Measurements from ENCODE around the gene DNMT3A.

Gene DNMT3A

DNA sequence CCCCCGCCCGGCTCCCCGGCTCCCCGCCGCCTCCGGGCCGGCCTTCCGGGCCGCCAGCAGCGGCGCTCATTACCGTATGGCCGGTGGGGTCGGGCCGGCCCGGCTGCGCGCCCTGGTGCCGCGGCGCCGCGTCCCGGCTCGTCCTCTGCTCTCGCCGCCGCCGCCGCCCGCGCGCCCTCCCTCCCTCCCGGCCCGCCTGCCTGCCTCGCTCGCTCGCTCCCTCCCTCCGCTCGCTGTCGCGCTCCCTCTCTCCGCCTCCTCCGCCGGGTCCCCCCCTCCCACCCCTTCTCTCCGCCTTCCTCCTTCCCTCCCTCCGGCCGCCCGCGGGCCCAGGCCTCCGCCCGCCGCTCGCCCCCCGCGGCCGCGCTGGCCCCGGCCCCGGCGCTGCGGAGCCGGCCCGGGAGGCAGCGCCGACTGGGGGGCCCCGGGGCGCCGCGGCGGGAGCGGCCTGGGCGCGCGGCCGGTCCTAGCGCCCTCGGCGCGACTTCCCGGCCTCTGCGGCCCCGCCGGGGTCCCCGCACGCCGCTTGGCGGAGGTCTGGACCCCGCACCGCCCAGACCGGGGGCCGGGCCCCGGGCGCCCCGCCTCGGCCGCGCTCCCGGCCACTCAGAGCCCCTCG, at the start of gene DNMT3A:
Gene DNMT3A, minus strand, starts transcription at position 173 of the 619 bp plus-strand sequence. CDS start 27,941 bp downstream, outside the sequence.
- DNase-seq, result peak in 1 of 2 experiments; percentile 60

DNA sequence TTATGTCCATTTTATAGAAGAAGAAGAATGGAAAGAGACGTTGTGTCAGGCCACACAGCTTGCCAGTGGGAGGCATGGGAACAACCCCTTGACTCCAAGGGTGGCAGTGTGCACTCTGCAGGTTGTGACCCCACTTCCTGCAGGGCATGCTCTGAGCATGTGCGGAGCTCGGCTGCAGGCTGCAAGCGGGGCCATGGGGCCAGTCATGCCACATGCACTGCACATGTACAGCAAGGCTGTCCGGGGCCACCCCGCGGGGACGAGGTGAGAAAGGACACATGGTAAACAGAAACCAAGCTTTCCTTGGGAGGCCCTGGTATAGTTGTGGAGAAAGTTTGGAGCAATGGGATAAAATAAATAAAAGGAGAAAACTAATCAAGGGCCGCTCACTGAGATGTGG, 47.4 kb upstream of the DNMT3A start:
- DNase-seq, result no peak

DNA sequence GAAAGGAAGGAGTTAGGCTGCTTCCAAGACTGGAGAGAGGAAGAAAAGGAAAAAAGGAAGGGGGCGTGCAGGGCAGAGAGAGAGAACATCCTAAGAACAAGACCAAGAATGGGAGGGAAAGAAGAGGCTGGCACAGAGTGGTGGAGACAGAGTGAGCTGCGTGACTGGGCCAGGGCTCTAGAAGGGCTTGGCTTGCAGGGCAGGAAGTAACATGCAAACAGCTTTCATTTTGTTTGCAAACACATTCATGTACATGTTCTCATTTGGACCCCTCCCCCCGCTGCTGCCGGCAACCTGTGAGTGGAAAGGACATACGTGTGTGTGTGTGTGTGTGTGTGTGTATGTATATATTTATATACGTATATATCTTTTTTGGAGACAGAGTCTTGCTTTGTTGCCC, 46.8 kb upstream of the DNMT3A start:
- DNase-seq, result no peak

DNA sequence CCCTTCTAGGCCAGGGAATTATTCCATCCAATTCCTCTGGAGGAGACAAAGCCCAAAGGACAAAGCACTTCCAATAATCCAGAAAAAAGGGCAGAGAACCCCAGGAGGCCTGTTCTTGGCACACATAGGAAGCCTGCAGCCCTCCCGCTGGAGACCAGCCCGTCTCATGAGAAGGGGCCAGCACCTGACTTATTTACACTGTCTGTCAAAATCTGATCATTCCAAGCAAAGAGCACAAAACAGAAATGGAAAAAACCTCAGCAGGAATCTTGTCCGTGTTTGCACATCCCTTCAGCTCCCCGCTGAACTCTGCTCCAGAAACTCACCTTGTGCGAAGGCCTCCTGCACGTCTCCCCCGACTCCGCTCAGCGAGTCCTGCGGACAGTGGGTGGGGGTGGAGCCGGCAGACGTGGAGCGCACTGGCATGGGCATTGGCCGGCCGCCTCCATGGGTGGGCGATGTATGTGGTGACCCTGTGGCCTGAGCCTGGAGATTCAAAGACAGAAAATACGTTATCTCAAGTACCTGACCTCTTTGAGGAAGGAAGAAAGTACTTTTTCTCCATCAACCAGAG, 46.2 kb upstream of the DNMT3A start:
- no peak for DNase-seq

DNA sequence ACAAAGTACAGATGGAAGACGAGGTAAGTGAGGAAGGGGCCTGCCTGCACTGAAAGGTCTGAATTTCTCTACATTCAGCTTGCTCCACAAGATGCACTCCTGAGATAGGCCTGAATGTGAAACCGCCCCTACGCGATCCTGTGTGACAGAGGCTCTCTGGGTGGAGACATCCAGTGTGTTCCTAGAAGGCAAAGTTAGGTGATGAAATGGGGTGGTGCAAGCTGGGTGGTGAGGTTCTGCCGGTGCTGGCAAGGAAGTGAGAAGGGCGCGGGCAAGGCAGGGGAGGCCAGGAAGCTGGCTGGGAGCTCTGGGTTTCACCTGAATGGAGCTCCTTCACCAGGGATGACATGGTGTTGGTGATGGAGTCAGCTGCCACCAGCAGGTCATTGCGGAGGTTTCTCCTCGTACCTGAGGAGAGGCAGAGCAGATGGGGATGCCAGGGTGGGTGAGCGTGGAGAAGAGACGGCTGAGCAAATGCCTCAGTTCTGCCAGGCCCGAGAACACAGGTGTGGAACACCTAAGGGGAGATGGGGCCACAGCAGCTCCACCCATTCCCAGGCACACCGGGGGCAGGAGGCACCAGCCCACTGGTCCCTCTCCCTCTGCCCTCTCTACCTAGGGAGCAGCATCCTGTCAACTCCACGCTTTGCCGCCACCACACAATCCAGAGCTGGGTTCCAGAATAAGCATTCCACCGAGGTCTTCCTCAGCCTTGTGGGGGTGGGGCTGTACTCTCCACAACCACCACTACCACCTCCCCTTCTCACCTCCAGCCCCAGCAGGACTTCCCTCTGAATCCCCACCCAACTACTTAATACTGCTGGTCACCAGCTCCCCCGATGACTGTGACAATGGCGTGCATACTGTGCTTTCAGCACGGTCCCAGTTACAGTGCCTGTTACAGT, 45.5 kb upstream of the DNMT3A start:
- DNase-seq, result no peak

DNA sequence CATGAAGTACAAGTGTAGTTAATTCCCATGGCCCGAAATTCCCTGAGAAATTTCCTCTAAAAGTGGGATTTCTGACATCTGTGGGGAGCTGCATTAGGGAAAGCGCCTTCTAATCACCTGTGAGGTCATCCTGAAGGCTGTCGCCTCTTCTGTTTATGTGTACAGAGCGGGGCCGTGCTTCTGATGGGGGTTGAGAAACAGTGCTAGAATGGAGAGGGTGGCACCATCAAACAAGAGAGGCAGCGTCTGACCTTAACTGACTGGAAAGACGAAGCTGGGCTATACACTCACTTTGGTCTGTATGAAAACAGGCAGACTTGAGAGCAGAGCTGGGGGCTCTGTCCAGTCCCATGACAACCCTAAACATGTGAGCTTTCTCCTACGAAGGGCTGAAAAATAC, 44.2 kb upstream of the DNMT3A start:
- no peak for DNase-seq

DNA sequence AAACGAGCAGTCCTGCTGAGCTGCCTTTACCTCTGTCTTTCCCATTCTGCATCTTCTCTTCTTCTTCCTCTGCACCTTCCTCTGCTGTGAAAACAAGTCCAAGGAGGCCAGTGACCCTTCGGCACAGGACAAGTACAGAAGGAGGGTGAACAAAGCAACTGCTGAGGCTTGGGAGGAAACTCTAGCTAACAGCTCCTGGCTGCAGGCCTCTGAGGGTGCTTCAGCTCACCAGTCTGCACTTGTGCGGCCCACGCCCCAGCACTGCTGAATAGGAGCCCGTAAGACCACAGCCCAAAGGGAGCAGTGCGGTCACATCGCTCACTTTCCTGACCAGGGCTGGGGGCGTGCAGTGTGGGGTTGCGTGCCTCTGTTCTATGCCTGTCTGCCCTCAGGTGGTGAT, 42.1 kb upstream of the DNMT3A start:
- no peak for DNase-seq

DNA sequence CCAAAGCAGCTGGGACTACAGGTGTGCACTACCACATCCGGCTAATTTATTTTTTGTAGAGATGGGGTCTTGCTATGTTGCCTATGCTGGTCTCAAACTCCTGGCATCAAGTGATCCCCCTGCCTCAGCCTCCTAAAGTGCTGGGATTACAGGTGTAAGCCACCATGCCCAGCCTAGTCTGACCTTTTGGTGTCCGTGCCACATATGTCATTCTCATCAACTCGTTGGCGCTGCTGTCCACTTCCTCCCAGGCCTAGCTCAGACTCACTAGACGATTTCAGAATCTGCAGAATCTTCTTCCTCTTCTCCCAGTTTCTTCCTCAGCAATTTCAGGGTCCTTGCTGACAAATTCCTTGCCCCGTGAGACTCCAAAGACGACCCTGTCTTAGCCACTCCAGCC, 39.8 kb upstream of the DNMT3A start:
- no peak for DNase-seq

DNA sequence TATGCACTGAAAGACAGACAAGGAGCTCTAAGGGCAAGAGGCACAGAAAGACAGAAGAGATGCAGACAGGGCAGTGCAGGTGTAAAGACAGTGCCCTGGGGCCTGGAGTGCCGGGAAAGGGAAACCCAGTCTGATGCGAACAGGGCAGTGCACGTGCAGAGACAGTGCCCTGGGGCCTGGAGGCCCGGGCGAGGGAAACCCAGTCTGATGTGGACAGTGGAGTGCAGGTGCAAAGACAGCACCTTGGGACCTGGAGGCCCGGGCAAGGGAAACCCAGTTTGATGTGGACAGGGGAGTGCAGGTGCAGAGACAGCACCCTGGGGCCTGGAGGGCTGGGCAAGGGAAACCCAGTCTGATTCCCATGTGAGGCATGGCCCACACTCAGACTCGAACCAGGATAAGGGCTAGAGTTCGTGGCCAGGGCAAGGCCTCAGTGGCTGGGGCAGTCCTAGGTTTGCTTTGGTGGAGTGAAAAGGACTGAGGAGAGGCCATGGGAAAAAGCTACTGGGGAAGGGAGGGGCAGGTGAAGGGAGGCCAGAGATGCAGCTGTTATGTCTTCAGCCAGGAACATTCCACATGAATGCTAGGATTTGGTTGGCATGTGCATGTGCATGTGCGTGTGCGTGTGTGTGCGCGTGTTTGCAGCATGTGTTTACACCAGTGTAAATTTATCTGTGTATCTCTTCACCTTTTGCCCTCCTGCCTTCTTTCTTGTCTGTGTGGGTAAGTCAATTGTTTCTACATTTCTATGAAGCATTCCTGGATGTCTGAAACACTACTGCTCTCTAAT, 39.1 kb upstream of the DNMT3A start:
- DNase-seq, result no peak

DNA sequence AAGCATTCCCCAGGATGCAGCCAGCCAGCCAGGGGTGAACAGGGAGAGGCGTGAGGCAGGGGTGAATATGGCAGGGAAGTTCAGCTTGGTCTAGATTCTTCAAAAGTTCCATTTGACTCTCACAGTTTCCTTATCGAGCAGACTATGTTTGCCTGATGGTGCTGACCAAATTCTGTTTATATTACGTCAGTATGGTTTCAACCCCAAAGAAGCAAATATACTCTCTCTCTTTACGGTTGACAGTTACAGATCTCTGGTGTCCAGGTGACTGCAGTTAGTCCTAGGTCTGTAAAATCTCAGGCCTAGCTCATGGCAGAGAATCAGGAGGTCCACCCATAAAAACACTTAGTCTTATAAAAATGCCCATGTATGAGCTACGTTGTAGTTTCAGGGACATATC, 38.3 kb upstream of the DNMT3A start:
- DNase-seq, result no peak

DNA sequence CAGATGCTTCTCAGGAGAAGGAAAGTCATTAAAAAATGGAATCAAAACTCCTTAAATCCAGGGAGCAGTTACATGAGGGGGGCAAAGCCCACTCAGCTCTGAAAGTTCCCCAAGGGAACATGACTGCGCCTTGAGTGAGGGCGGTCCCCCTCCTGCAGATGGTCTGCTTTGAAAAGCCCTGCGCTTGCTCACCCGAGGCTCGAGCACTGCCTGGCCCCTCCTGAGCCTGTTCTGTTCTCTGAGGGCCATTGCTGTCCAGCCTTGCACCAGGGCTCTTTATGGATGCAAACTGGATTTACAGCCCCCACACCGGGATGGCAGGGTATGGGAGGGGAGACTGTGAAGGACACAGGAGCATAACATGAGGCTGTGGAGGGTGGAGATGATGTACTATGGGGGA, 37.8 kb upstream of the DNMT3A start:
- no peak for DNase-seq

DNA sequence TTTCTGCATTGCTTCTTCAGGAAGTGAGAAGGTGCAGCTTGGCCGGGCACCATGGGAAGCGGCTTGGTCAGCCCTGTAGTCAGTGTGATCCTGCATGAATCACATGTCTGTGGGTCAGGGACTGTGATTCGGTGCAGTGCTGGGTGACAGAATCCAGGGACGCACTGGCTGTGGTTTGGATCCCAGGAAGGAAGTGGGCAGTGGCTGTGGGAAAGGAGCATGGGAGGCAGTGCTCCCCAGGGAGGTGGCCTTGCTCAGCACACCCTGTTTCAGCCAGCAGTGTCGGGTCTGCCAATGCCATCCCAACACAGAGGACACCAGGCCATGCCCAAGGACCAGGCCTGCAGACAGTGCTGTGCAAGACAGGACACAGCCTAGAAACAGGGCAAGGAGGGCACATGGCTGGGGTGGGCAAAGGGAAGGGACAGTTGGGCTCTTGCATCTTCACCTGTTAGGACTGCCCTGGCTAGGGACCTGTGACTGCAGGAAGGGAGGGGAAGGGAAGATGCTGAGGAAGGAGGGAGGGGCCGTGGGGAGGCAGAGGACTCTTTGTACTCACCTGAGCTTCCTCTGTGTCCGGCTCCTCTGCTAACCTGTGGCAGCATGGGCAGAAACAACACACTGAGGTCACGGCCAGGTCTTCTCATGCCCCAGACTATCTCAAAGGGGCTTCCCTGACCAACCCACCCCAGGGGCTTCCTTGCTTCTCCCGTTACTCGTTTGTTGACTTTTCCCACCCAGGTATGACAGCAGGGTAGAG, 37.2 kb upstream of the DNMT3A start:
- no peak for DNase-seq

DNA sequence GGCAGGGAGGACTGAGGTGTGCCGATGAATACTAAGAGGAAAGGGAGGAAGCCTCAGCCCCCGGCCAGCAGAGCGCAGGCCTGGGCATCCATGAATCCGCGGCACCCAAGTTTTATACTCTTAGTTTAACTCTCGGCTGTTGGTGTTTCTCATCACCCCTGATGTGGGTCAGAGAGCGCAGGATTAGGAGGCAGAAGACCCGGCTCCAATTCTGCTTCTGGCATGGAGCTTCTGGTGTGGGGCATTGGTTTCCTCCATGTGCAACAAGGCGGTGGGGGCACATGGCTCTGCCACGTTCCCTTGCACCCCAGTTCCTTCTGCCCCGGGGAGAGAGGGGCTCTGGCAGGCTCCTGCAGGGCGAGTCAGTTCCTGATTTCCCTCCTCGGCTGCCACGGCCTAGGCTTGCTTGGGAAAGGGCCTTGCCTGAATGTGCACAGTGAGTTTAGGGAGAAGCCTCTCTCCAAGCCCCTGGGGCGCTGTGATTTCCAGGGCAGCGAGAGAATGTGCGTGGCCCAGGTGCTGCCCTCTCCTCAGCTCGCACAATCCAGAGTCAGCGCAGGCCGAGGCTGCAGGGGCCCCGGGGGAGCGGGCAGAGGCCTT, 36.2 kb upstream of the DNMT3A start:
- no peak for DNase-seq

DNA sequence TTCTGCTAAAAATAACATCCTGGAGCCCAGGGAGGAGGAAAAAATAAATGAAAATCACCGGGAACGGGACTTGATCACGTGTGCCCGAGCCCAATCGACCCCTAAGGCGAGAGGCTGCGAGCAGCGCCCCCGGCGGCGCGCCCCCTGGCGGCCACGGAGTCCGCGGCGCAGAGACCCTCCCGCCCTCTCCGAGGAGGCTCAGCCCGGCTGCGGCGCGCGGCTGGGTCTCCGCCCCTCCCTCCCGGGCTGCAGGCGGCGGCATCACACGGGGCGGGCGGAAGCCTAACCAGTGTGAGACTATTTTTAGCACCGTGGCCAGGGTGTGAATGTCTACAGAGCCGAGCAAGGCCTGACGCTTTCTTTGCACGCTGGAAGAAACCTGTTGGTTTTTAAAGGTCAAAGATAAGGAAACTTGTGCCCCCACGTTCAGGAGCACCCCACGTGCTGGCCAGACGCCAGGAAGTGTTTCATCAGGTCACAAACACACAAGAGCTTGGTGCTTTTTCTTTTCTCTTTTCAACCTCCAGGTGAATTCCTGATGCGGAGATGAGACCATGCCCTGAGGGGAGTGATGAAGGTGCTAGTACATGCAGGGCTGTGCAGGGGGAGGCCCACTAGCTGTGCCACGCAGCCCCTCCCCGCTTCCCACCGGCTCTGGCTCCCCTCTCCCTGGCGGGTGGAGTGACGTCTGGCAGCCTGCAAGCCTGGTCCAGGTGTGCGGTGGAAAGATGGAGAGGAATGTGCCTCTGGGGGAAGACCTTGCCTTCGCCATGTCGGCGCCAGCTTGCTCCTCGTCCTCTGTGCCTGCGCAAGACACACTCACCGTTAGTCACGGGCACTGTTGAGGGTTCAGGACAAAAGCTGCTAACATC, 35.3 kb upstream of the DNMT3A start:
- DNase-seq, result peak; percentile 46 to 89

DNA sequence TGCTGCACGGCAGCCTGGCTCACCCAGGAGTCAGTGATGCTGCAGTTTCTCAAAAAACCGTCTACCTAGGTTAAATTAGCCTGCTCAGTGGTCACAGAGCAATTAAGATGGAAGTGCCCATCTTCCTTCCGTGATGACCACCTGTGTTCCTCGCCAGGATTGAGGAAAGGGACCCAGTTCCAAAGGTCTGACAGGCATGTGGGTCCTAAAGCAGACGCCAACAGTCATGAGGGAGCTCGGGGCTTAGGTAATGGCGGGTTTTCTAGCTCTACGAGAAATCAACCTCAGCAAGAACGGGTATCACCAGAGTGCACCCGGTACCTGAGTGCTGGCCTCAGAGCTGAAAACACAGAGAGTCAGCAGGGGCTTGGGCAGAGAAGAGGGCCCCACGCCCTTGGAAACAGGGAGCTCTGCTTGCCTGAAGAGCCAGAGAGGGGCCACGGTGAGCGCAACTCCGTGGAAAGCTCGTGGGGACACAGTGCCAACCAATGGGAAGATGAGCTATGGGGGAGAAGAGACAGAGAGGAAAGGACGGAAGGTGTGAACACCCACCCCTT, 34.3 kb upstream of the DNMT3A start:
- no peak for DNase-seq

DNA sequence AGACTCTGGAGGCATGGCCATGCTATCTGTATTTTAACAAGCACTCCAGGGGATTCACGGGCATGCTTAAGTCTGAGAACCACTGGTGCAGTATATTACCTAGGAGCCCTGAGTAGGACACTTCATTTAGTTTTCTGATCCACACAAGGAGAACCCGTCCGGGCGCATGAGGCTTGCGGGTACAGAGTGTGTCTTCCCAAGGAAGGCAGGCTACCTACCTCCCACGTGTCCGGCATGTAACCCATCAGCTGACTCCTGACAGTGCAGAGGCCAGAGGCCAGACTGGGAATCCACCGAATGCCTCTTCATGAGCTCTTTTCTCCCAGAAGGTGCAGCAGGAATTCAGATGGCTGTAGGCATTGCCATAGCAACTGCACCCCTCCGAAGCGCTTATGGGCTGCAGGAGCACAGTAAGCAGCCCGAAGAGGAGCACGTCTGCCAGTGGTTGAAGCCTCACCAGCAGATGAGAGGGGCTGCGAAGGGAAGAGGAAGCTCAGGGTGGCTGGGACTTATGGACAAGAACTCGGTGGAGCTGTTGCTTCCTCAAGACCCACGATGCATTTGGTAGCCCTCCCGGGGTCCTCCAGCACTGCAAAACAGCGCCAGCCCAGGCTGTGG, 33.8 kb upstream of the DNMT3A start:
- DNase-seq, result no peak

DNA sequence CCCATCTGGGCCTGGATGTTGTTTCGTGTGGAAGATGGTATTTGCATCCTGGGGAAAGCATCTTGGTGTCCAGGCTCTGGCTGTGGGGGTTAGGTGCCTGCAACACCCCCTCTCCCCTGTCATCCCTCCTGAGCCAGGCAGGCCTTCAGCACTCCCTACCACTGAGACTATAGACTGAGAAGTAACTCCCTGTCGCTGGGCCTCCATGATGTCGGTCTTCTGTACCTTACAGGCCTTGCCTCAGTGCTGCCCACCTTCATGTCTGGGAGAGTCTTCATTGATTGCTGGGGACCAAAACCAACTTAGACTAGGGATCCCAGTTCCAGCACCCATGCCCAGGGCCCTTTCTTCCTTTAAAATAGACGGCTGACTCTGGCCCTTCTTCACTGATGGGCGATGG, 33.1 kb upstream of the DNMT3A start:
- no peak for DNase-seq

DNA sequence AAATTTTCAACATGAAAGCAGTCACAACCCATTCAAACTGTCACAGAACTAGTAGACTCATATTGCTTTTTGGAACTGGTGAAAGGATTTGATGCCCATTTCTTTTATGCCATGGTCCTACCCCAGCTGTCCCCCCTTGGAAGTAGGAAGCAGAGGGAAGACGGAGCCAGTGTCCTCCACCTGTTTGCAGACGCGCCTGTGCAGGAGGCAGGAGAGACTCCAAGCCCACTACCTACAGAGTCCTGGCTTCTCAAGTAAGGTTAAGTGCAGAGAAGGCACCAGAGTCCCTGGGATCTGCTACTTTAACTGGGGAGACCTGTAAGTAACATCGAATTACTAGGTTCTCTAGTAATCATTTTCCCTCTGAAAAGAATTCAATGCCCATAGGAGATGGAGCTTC, 32.7 kb upstream of the DNMT3A start:
- no peak for DNase-seq

DNA sequence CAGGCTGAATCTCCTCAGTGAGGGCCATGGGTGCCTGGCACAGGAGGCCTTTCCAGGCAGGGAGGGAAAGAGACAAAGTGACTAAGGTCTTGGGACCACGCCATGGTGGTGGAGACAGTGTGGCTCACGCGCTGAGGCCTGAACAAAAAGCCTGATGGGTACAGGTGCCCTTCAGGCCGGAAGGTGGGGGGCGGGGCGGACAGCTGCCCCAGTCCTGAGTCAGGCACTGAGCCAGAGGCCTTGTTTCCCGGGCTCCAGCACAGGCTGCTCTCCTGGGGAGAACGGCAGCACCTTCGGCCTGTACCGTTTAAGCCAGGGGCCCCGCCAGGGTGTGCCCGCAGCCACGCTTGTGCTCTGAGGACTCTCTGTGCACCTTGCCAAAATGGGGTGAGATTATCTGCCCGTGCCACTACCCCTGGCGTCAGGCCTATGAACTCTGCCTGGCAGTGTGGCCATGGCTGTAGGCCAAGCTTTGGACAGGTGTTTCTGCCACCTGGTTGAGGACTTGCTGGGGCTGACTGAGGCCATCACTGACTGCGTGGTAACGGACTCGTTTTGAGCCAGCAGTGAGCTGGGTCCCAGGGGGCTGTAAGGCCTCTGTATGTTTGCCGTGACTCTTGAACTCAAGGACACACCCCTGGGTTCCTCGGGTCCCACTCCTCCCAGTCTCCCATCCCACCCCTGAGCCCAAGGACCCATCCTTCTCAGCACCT, 31.7 kb upstream of the DNMT3A start:
- peak in 1 of 2 experiments; percentile 35 for DNase-seq

Measured in NCI-H446 (cell line).